Activated T-cell treated with anti-CD3 and anti-CD28 coated beads, Interleukin-2, amount 50 U/mL, for 24 hours (primary cell): ENCODE measurements around the gene CLEC6A.
"Not testable (repeated sequence)": the region's sequence is repeated elsewhere in the genome, so short reads cannot be mapped to it uniquely, and the experiment has no call there.

Source experiments
- DNase-seq: peaks from one replicate; pipeline ENCODE4 v3.0.0-alpha.2; 2020
- H3K27ac Mint-ChIP-seq: 2 replicates; pipeline ENCODE4 v1.8.0; 2020; ENCODE audit warnings: mild to moderate bottlenecking, mixed read lengths
- H3K27me3 Mint-ChIP-seq: 2 replicates; pipeline ENCODE4 v1.8.0; 2020; ENCODE audit warnings: mixed read lengths
- H3K36me3 Mint-ChIP-seq: 2 replicates; pipeline ENCODE4 v1.8.0; 2020; ENCODE audit warnings: low read depth, mixed read lengths
- H3K4me1 Mint-ChIP-seq: 2 replicates; pipeline ENCODE4 v1.8.0; 2020; ENCODE audit warnings: low read depth, mixed read lengths
- H3K4me3 Mint-ChIP-seq: 2 replicates; pipeline ENCODE4 v1.8.0; 2020; ENCODE audit warnings: mild to moderate bottlenecking, moderate library complexity, mixed read lengths
- H3K9me3 Mint-ChIP-seq: 2 replicates; pipeline ENCODE4 v1.8.0; 2020; ENCODE audit warnings: mixed read lengths

Gene CLEC6A

DNA sequence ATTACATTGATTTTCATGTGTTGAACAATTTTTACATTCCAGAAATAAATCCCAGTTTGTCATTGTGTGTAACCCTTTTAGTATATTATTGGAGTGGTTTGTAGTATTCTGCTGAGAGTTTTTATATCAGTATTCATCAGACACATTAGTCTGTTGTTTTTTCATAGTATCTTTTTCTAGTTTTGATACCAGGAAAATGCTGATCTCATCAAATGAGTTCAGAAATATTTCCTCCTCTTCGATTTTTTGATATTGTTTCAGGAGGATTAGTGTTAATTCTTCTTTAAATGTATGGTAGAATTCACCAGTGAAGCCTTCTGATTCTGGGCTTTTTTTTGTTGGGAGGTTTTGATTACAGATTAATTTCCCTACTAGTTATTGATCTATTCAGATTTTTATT, 15.3 kb downstream of the CLEC6A start:
- H3K4me3 Mint-ChIP-seq = no peak overlapping the region
- peaks cover 9% of the 10 kb centered on the region for H3K9me3 Mint-ChIP-seq
- no peaks in the 10 kb centered on the region for H3K4me1 Mint-ChIP-seq
- H3K27ac Mint-ChIP-seq = no peak overlapping the region
- peaks cover 51% of the 10 kb centered on the region for H3K27me3 Mint-ChIP-seq
- no peak for DNase-seq
- H3K36me3 Mint-ChIP-seq = no peaks in the 10 kb centered on the region

DNA sequence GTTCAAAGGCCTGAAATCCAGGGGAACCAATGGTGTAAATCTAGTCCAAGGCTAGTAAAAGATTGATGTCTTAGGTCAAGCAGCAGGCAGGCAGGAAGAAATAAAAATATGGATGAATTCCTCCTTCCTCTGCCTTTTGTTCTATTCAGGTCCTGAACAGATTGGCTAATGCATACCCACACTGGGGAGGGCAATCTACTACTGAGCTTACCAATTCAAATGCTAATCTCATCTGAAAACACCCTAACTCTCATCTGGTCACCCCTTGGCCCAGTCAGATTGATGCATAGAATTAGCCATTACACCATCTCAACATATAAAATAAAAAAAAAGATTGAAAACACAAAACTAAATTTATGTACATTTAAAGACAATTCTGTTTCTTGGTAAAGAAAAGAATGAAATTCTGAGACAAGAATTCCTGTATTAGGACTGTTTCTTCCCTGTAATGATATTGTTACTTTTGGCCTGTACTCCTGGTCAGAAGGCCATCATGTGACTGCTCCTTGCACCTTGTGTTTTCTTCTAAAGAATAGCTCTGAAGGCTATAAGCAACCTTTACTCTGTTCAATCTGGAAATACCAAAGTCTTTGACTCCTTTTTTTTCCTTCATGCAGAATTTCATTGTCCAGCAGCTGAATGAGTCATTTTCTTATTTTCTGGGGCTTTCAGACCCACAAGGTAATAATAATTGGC, 19.9 kb downstream of the CLEC6A start:
- H3K4me1 Mint-ChIP-seq = no peaks in the 10 kb centered on the region
- no peak for DNase-seq
- no peaks in the 10 kb centered on the region for H3K36me3 Mint-ChIP-seq
- H3K27me3 Mint-ChIP-seq = peaks cover 27% of the 10 kb centered on the region
- no peaks in the 10 kb centered on the region for H3K9me3 Mint-ChIP-seq
- no peak overlapping the region for H3K27ac Mint-ChIP-seq
- H3K4me3 Mint-ChIP-seq = no peak overlapping the region

- peak; percentile 27 for DNase-seq
- Mint-ChIP-seq H3K4me3 (no peak overlapping the region), H3K27me3 (peaks cover 11% of the 10 kb centered on the region), H3K27ac (no peak overlapping the region), H3K36me3 (no peaks in the 10 kb centered on the region), H3K4me1 (peaks cover 11% of the 10 kb centered on the region), H3K9me3 (no peaks in the 10 kb centered on the region)
These were observed 26.9 kb downstream of the CLEC6A start for GRCh38 chr12:8482571-8483061.

- H3K9me3 Mint-ChIP-seq = no peaks in the 10 kb centered on the region
- H3K27ac Mint-ChIP-seq = no peak overlapping the region
- H3K27me3 Mint-ChIP-seq = peaks cover 9% of the 10 kb centered on the region
- H3K4me1 Mint-ChIP-seq = peaks cover 11% of the 10 kb centered on the region
- no peak overlapping the region for H3K4me3 Mint-ChIP-seq
- no peak for DNase-seq
- no peaks in the 10 kb centered on the region for H3K36me3 Mint-ChIP-seq
These were observed 27.3 kb downstream of the CLEC6A start for GRCh38 chr12:8483079-8483478.

GRCh38 chr12:8491646-8492530, 36.1 kb downstream of the CLEC6A start:
- Mint-ChIP-seq H3K4me3 (no peak overlapping the region), H3K27ac (peak overlapping the region; percentile 83), H3K9me3 (no peaks in the 10 kb centered on the region), H3K36me3 (no peaks in the 10 kb centered on the region), H3K4me1 (peaks cover 34% of the 10 kb centered on the region), H3K27me3 (peaks cover 16% of the 10 kb centered on the region)
- no peak for DNase-seq

DNA sequence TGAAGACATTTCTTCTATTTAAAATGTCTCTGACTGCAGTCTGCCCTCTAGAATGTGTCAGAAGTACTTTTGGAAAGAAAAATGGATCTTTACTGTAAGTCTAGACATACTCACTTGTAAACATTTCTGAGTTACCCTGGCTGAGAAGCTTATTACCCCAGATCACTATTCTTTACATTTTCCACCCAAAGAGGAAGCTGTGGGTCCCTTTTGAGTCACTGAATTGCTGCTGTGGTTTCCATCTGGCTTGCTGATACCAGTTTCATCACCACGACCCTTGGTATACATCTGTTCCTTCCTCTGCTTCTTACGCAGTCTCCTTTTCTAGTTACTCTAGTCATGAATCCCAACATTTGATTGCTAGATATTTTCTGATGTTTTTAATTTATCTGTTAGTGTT, 37.3 kb downstream of the CLEC6A start:
- H3K4me1 Mint-ChIP-seq = peaks cover 34% of the 10 kb centered on the region
- H3K9me3 Mint-ChIP-seq = no peaks in the 10 kb centered on the region
- H3K36me3 Mint-ChIP-seq = no peaks in the 10 kb centered on the region
- H3K27me3 Mint-ChIP-seq = peaks cover 16% of the 10 kb centered on the region
- H3K4me3 Mint-ChIP-seq = peak overlapping the region; percentile 2
- no peak for DNase-seq
- H3K27ac Mint-ChIP-seq = peak overlapping the region; percentile 83

DNA sequence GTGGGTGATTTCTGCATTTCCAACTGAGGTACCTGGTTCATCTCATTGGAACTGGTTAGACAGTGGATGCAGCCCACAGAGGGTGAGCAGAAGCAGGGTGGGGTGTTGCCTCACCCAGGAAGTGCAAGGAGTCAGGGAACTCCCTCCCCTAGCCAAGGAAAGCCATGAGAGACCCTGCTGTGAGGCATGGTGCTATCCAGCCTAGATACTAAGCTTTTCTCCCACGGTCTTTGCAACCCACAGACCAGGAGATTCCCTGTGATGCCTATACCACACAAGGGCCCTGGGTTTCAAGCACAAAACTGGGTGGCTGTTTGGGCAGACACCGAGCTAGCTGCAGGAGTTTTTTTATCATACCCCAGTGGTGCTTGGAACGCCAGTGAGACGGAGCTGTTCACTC, 39.9 kb downstream of the CLEC6A start:
- H3K27ac Mint-ChIP-seq, H3K4me3 Mint-ChIP-seq, H3K9me3 Mint-ChIP-seq, H3K36me3 Mint-ChIP-seq, DNase-seq: not testable (repeated sequence)
- H3K27me3 Mint-ChIP-seq = peaks cover 19% of the 10 kb centered on the region
- H3K4me1 Mint-ChIP-seq = peaks cover 34% of the 10 kb centered on the region

DNA sequence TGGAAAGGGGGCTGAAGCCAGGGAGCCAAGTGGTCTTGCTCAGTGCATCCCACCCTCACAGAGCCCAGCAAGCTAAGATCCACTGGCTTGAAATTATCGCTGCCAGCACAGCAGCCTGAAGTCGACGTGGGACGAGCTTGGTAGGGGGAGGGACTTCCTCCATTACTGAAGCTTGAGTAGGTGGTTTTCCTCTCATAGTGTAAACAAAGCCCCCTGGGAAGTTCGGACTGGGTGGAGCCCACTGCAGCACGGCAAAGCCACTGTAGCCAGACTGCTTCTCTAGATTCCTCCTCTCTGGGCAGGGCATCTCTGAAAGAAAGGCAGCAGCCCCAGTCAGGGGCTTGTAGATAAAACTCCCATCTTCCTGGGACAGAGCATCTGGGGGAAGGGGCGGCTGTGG, 40.3 kb downstream of the CLEC6A start:
- H3K27ac Mint-ChIP-seq, H3K36me3 Mint-ChIP-seq, DNase-seq, H3K9me3 Mint-ChIP-seq, H3K4me3 Mint-ChIP-seq: not testable (repeated sequence)
- Mint-ChIP-seq H3K4me1 (peaks cover 34% of the 10 kb centered on the region), H3K27me3 (peaks cover 18% of the 10 kb centered on the region)

GRCh38 chr12:8499616-8500015, 43.9 kb downstream of the CLEC6A start:
- DNase-seq = no peak
- H3K9me3 Mint-ChIP-seq = no peaks in the 10 kb centered on the region
- no peaks in the 10 kb centered on the region for H3K36me3 Mint-ChIP-seq
- no peak overlapping the region for H3K4me3 Mint-ChIP-seq
- H3K27ac Mint-ChIP-seq = no peak overlapping the region
- peaks cover 10% of the 10 kb centered on the region for H3K4me1 Mint-ChIP-seq
- peaks cover 13% of the 10 kb centered on the region for H3K27me3 Mint-ChIP-seq

DNA sequence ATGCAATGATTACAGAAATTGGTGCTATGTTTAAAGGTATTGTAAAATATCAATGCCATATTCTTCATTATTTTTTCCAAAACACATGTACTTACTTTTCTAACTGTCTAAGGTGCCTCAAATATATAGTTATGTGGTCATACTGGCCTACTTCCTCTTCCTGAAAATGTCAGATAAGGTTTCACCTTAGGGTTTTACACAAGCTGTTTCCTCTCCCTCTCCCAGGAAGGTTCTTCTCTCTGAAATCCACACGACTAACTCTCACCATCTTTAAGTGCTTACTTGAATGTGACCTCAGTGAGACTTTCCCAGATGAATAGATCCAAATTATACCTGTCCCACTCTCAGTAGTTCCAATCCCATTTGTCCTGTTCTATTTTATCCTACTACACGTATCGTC, 46.0 kb downstream of the CLEC6A start:
- Mint-ChIP-seq H3K4me3 (no peak overlapping the region), H3K36me3 (no peaks in the 10 kb centered on the region), H3K27ac (no peak overlapping the region), H3K4me1 (peaks cover 7% of the 10 kb centered on the region), H3K27me3 (peaks cover 11% of the 10 kb centered on the region), H3K9me3 (no peaks in the 10 kb centered on the region)
- DNase-seq = no peak

GRCh38 chr12:8504351-8504750, 48.6 kb downstream of the CLEC6A start:
- H3K4me1 Mint-ChIP-seq = peaks cover 7% of the 10 kb centered on the region
- no peak overlapping the region for H3K4me3 Mint-ChIP-seq
- no peak for DNase-seq
- H3K36me3 Mint-ChIP-seq = no peaks in the 10 kb centered on the region
- H3K27ac Mint-ChIP-seq = no peak overlapping the region
- H3K27me3 Mint-ChIP-seq = peaks cover 7% of the 10 kb centered on the region
- no peaks in the 10 kb centered on the region for H3K9me3 Mint-ChIP-seq

GRCh38 chr12:8507596-8507995, 51.8 kb downstream of the CLEC6A start:
- Mint-ChIP-seq H3K9me3 (no peaks in the 10 kb centered on the region), H3K27ac (no peak overlapping the region), H3K36me3 (no peaks in the 10 kb centered on the region), H3K4me3 (no peak overlapping the region), H3K4me1 (no peaks in the 10 kb centered on the region), H3K27me3 (peaks cover 17% of the 10 kb centered on the region)
- DNase-seq = no peak

DNA sequence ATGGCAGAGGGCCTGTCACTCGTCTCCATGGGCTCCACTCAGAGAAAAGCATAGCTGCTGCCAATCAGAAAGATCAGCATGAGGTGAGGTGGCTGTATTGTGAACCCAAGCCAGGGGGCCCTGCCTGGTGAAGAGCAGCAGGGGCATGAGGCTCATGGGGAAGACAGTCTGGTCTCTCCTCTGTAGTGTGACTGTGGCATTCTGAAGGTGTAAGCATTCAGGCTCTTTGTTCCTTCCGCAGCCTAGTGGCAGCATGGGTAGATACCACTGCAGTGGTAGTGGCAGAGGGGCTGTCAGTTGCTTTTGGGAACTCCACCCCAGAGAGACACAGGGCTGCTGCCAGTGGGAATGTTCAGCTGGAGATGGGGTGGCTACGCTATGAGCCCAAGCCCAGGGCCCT, 52.5 kb downstream of the CLEC6A start:
- peaks cover 17% of the 10 kb centered on the region for H3K27me3 Mint-ChIP-seq
- H3K4me1 Mint-ChIP-seq = no peaks in the 10 kb centered on the region
- no peaks in the 10 kb centered on the region for H3K9me3 Mint-ChIP-seq

GRCh38 chr12:8508910-8509841, 53.4 kb downstream of the CLEC6A start:
- H3K9me3 Mint-ChIP-seq = no peaks in the 10 kb centered on the region
- peaks cover 3% of the 10 kb centered on the region for H3K4me1 Mint-ChIP-seq
- H3K36me3 Mint-ChIP-seq = no peaks in the 10 kb centered on the region
- DNase-seq = no peak
- H3K4me3 Mint-ChIP-seq = no peak overlapping the region
- no peak overlapping the region for H3K27ac Mint-ChIP-seq
- H3K27me3 Mint-ChIP-seq = peaks cover 23% of the 10 kb centered on the region

More for the DNA sequence above, 52.5 kb downstream of the CLEC6A start:
- Mint-ChIP-seq H3K27ac (no peak overlapping the region), H3K36me3 (no peaks in the 10 kb centered on the region), H3K4me3 (no peak overlapping the region)
- no peak for DNase-seq
